ENCODE results near the gene COBL.

Gene COBL

DNA sequence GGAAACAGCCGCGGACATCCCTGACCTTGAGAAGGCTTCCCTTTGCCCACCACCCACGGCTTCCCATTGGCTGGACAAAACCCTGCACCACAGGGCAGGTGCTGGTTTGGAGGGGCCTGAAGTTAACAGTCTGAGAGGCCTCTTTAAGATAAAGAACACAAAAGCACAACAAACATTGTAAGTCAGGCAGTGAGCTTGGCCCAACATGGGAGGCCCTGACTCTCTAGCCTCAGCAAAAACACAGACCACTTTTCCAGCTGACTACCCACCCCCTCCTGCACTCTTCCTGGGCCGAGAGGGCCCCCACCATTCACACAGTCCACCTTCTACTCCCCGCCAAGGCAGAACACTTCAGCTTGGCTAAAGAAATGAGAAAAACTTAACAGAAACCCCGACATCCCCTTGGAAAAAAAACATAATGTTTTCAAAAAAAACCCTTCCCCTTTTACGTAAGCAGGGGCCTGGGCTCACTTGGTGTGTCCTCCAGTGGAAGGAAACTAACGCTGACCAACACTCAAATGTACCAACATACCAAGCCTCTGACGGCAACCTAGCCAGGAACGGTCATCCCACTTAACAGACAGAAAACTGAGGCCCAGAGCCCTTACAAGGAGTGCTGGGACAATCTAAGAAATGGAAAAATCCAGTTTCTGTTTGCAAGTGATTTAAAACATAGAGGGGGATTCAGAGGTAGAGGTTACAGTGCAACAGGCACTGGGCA, 80.9 kb downstream of the COBL start:
- Histone ChIP-seq H3K4me1 (ENCODE audit: control insufficient read depth, insufficient read depth, low read length) (peaks cover 15% of the 10 kb centered on the region), H3K27me3 (ENCODE audit: control insufficient read depth, insufficient read depth, low read length, poor library complexity, severe bottlenecking) (no peaks in the 10 kb centered on the region), H3K36me3 (ENCODE audit: control insufficient read depth, insufficient read depth, low read length) (no peaks in the 10 kb centered on the region), H3K9me3 (ENCODE audit: control insufficient read depth, low read length) (no peaks in the 10 kb centered on the region), H3K4me3 (ENCODE audit: insufficient read depth, low read depth, low read length) (no peak overlapping the region), H3K27ac (ENCODE audit: insufficient read depth, low read depth, low read length, poor library complexity, severe bottlenecking) (no peak overlapping the region)
- 90 to 92% methylated on average over 10 of the region's 10 CpGs for WGBS, 2 experiments

DNA sequence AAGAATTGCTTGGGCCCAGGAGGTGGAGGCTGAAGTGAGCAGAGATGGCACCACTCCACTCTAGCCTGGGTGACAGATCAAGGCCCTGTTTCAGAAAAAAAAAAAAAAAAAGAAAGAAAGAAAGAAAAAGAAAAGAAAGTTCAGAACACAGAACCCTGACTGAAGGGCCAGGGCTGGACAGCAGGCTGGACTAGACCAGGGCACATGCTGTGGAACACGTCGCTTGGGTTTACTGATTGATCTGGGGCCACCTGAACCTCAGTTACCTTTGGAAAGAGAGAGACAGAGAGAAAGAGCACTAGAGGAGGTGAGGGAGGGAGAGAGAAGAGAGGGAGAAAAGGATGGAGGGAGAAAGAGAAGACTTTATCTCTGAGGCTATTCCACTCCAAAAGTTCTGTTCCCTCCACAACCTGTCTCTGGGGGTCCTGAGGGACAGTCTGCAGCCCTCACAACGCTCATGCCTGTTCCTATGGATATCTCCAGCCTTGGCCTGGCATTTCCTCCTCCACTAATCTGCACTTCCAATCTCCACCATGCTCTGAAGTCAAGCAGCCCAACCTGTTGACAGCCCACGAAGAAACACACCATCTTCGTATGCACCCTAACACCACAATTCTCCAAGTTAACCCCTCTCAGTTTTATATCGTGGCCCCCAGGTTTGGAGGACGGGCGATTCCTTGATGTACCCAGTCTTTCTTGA, 81.8 kb downstream of the COBL start:
- Histone ChIP-seq H3K36me3 (ENCODE audit: control insufficient read depth, insufficient read depth, low read length) (no peaks in the 10 kb centered on the region), H3K27ac (ENCODE audit: insufficient read depth, low read depth, low read length, poor library complexity, severe bottlenecking) (no peak overlapping the region), H3K27me3 (ENCODE audit: control insufficient read depth, insufficient read depth, low read length, poor library complexity, severe bottlenecking) (no peaks in the 10 kb centered on the region), H3K4me1 (ENCODE audit: control insufficient read depth, insufficient read depth, low read length) (peaks cover 15% of the 10 kb centered on the region), H3K9me3 (ENCODE audit: control insufficient read depth, low read length) (no peaks in the 10 kb centered on the region), H3K4me3 (ENCODE audit: insufficient read depth, low read depth, low read length) (no peak overlapping the region)
- WGBS, 2 experiments = 95 to 96% methylated on average over 8 of the region's 8 CpGs

DNA sequence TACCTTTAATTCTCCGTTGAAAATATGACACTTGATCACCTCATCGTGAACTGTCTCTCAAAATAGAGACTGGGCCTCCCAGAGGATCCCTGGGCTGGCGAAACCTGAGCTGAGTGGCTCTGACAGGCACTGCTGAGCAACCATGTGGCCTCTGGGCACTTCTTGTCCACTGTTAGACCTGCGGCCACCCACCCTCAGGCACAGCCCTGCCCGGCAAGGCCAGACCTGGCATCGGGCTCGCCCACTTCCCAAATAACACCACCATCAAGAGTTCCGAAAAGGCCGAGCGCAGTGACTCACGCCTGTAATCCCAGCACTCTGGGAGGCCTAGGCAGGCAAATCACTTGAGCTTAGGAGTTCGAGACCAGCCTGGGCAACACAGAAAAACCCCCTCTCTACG, 82.5 kb downstream of the COBL start:
- WGBS, 2 experiments = 90 to 91% methylated on average over 13 of the region's 13 CpGs
- H3K4me1 ChIP-seq (ENCODE audit: control insufficient read depth, insufficient read depth, low read length) = peaks cover 17% of the 10 kb centered on the region
- H3K27me3 ChIP-seq (ENCODE audit: control insufficient read depth, insufficient read depth, low read length, poor library complexity, severe bottlenecking) = no peaks in the 10 kb centered on the region
- H3K4me3 ChIP-seq (ENCODE audit: insufficient read depth, low read depth, low read length) = no peak overlapping the region
- no peak overlapping the region for H3K27ac ChIP-seq (ENCODE audit: insufficient read depth, low read depth, low read length, poor library complexity, severe bottlenecking)
- H3K9me3 ChIP-seq (ENCODE audit: control insufficient read depth, low read length) = no peaks in the 10 kb centered on the region
- H3K36me3 ChIP-seq (ENCODE audit: control insufficient read depth, insufficient read depth, low read length) = no peaks in the 10 kb centered on the region

DNA sequence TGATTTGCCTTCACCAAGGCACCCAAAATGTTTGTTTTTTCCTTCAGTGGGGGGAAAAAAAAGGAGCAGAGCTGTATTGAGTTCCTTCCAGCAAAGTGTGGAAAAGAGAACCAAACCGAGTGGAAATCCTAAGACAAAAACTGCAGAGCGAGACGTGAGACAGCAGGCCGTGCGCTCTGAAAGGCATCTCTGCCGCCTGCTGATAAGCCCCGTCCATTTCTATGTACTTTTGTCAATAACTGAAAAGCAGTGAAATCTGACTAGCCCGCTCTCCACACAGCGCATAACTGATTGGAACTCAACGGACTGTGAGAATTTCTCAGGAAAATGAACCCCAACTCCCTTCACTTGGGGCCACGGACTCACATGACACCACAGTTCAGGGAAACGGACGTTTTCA, 83.2 kb downstream of the COBL start:
- no peaks in the 10 kb centered on the region for H3K36me3 ChIP-seq (ENCODE audit: control insufficient read depth, insufficient read depth, low read length)
- H3K27me3 ChIP-seq (ENCODE audit: control insufficient read depth, insufficient read depth, low read length, poor library complexity, severe bottlenecking) = no peaks in the 10 kb centered on the region
- WGBS, 2 experiments = 83 to 88% methylated on average over 13 of the region's 13 CpGs
- H3K9me3 ChIP-seq (ENCODE audit: control insufficient read depth, low read length) = no peaks in the 10 kb centered on the region
- no peak overlapping the region for H3K27ac ChIP-seq (ENCODE audit: insufficient read depth, low read depth, low read length, poor library complexity, severe bottlenecking)
- H3K4me1 ChIP-seq (ENCODE audit: control insufficient read depth, insufficient read depth, low read length) = peaks cover 19% of the 10 kb centered on the region
- H3K4me3 ChIP-seq (ENCODE audit: insufficient read depth, low read depth, low read length) = no peak overlapping the region

DNA sequence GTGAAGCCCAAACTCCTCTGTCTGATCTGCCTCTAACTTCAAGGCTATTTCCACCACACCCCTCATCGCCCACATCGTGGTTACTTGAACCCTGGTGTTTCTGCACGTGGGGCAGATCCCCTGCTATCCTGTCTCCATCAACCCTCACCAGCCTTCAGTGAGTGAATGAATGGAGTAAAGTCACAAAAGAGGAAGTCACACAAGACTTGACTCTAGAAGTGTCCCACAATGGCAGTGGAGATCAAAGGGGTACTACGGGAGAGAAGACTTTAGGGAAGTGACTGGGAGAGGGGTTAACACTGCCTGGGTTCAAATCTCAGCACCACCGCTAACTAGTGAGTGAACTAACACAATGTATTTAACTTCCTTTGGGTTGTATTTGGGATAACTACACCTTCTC, 85.9 kb downstream of the COBL start:
- no peak overlapping the region for H3K4me3 ChIP-seq (ENCODE audit: insufficient read depth, low read depth, low read length)
- H3K36me3 ChIP-seq (ENCODE audit: control insufficient read depth, insufficient read depth, low read length) = no peaks in the 10 kb centered on the region
- no peaks in the 10 kb centered on the region for H3K27me3 ChIP-seq (ENCODE audit: control insufficient read depth, insufficient read depth, low read length, poor library complexity, severe bottlenecking)
- 83 to 96% methylated on average over 5 of the region's 5 CpGs for WGBS, 2 experiments
- no peaks in the 10 kb centered on the region for H3K9me3 ChIP-seq (ENCODE audit: control insufficient read depth, low read length)
- peaks cover 14% of the 10 kb centered on the region for H3K4me1 ChIP-seq (ENCODE audit: control insufficient read depth, insufficient read depth, low read length)
- H3K27ac ChIP-seq (ENCODE audit: insufficient read depth, low read depth, low read length, poor library complexity, severe bottlenecking) = no peak overlapping the region

DNA sequence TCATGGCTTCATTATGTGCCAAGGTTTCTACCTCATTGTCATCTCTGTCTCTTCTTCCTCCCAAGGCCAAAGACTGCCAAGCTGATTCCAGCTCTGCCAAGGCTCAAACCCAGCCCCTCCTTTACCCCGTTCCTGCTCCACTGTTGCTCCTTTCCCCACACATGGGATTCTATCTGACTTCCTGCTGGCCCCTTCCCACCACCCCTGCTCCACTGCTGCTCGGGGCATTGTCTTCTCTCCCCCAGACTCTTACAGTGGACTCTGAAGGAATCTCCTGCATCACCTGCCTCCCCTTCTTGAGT, 86.3 kb downstream of the COBL start:
- peaks cover 14% of the 10 kb centered on the region for H3K4me1 ChIP-seq (ENCODE audit: control insufficient read depth, insufficient read depth, low read length)
- no peak overlapping the region for H3K4me3 ChIP-seq (ENCODE audit: insufficient read depth, low read depth, low read length)
- H3K36me3 ChIP-seq (ENCODE audit: control insufficient read depth, insufficient read depth, low read length) = no peaks in the 10 kb centered on the region
- no peaks in the 10 kb centered on the region for H3K9me3 ChIP-seq (ENCODE audit: control insufficient read depth, low read length)
- WGBS, 2 experiments = 85 to 90% methylated on average over 2 of the region's 2 CpGs
- no peaks in the 10 kb centered on the region for H3K27me3 ChIP-seq (ENCODE audit: control insufficient read depth, insufficient read depth, low read length, poor library complexity, severe bottlenecking)
- H3K27ac ChIP-seq (ENCODE audit: insufficient read depth, low read depth, low read length, poor library complexity, severe bottlenecking) = no peak overlapping the region

DNA sequence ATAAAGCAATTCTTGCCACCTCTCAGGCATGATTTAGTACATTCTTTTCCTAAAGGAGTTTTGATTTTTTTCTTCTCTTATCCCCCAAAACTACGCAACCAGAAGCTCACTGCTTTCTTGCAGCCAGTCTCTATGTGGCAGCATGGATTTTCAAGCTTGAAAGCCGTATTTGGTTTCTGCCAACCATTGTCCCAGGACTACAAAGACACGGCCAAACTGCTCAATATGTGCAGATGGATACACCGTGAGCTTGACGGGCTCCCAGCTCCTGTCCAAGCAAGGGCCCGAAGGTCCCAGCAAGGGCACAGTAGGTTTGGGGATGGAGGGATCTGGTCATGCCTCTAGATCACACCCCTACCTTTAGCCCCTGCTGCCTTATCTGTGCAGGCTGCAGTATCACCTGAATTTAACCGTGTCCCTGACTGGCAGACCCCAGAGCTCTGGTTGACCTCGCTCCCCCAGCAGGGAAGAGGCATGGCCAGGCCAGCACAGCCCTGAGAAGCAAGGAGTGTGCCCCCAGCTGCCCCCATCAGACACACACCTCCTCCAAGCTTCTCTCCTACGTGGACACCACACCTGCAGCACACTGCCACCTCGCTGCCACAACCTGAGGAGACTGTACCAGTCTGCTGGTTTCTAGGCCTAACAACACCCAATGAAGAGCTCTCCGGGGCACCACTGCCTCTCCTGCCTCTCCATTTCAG, 86.8 kb downstream of the COBL start:
- H3K27ac ChIP-seq (ENCODE audit: insufficient read depth, low read depth, low read length, poor library complexity, severe bottlenecking) = no peak overlapping the region
- H3K4me3 ChIP-seq (ENCODE audit: insufficient read depth, low read depth, low read length) = no peak overlapping the region
- no peaks in the 10 kb centered on the region for H3K36me3 ChIP-seq (ENCODE audit: control insufficient read depth, insufficient read depth, low read length)
- no peaks in the 10 kb centered on the region for H3K9me3 ChIP-seq (ENCODE audit: control insufficient read depth, low read length)
- peaks cover 18% of the 10 kb centered on the region for H3K4me1 ChIP-seq (ENCODE audit: control insufficient read depth, insufficient read depth, low read length)
- 94 to 95% methylated on average over 11 of the region's 11 CpGs for whole genome bisulfite sequencing, 2 experiments
- no peaks in the 10 kb centered on the region for H3K27me3 ChIP-seq (ENCODE audit: control insufficient read depth, insufficient read depth, low read length, poor library complexity, severe bottlenecking)

DNA sequence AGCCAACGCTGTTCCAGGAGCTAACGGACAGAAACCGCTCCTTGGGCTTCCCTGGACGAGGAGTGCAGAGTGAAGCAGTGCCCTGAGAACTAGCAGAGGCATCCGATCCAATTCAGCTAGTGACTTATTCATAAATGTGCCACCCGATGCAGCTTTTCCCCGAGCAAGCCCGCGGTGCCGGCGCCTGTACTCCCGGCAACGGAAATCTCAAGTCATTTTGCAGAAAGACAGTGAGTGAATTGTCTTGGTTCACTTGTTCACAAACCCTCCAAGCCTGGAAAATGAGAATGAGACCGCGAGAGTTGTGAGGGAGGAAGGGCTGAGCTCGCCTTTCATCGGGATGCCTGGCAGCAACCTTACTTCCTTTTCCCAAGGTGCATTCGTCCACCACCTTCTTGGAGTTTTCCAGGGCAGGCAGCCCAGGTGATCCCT, 87.5 kb downstream of the COBL start:
- WGBS, 2 experiments = 87 to 88% methylated on average over 18 of the region's 18 CpGs
- H3K4me1 ChIP-seq (ENCODE audit: control insufficient read depth, insufficient read depth, low read length) = peaks cover 18% of the 10 kb centered on the region

DNA sequence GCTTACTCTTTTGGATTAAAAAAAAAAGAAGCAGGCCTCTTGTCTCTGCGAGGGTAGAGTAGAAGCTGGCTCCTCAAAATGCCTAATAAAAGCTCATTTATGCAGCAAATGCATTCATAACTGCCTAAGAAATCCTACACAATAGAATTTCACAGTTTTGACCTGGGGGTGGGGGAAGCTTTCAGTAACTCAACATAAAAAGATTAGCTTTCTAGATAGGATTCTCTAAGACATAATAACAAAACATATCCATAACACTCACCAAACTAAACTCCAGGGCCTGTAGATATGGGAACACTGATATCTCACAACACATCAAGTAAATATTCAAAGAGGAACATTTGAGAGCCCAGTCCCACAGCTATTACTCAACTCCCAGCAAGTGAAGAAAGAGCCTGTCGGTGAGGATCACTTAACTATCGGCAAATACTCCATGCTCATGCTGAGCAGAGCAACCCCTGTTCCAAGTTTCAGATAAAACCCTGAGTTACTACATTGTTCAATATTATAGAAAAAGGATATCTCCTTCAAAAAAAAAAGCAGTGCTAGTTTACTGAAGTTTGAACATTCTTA, 88.1 kb downstream of the COBL start:
- 80 to 88% methylated on average over 2 to 3 of the region's 3 CpGs for WGBS, 2 experiments
- H3K9me3 ChIP-seq (ENCODE audit: control insufficient read depth, low read length) = no peaks in the 10 kb centered on the region

More for the DNA sequence above, 87.5 kb downstream of the COBL start:
- Histone ChIP-seq H3K4me3 (ENCODE audit: insufficient read depth, low read depth, low read length) (no peak overlapping the region), H3K27me3 (ENCODE audit: control insufficient read depth, insufficient read depth, low read length, poor library complexity, severe bottlenecking) (no peaks in the 10 kb centered on the region), H3K27ac (ENCODE audit: insufficient read depth, low read depth, low read length, poor library complexity, severe bottlenecking) (no peak overlapping the region), H3K9me3 (ENCODE audit: control insufficient read depth, low read length) (no peaks in the 10 kb centered on the region), H3K36me3 (ENCODE audit: control insufficient read depth, insufficient read depth, low read length) (no peaks in the 10 kb centered on the region)

DNA sequence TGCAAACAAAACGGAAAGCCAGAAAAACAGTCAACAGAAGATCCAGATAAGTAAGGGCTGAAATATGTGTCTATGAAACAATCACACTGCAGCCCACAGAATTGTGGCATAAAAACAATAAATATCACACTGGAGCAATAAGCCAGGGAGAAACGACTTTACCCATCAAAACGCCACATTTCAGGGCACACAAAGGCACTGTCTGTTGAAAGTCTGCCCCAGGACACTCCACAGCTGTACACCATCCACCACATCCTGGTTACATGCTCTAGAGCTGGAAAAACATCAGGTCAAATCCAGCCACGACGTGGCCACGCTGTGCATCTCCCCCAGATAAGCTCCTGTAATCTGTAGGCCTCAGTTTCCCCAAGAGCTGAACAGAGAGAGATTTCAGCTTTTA, 88.7 kb downstream of the COBL start:
- Histone ChIP-seq H3K9me3 (ENCODE audit: control insufficient read depth, low read length) (no peaks in the 10 kb centered on the region), H3K27me3 (ENCODE audit: control insufficient read depth, insufficient read depth, low read length, poor library complexity, severe bottlenecking) (no peaks in the 10 kb centered on the region), H3K4me3 (ENCODE audit: insufficient read depth, low read depth, low read length) (no peak overlapping the region), H3K4me1 (ENCODE audit: control insufficient read depth, insufficient read depth, low read length) (peaks cover 13% of the 10 kb centered on the region), H3K36me3 (ENCODE audit: control insufficient read depth, insufficient read depth, low read length) (no peaks in the 10 kb centered on the region), H3K27ac (ENCODE audit: insufficient read depth, low read depth, low read length, poor library complexity, severe bottlenecking) (no peak overlapping the region)
- 90 to 98% methylated on average over 5 to 6 of the region's 6 CpGs for WGBS, 2 experiments

More for the DNA sequence above, 88.1 kb downstream of the COBL start:
- Histone ChIP-seq H3K4me1 (ENCODE audit: control insufficient read depth, insufficient read depth, low read length) (peaks cover 16% of the 10 kb centered on the region), H3K27ac (ENCODE audit: insufficient read depth, low read depth, low read length, poor library complexity, severe bottlenecking) (no peak overlapping the region), H3K36me3 (ENCODE audit: control insufficient read depth, insufficient read depth, low read length) (no peaks in the 10 kb centered on the region), H3K4me3 (ENCODE audit: insufficient read depth, low read depth, low read length) (no peak overlapping the region), H3K27me3 (ENCODE audit: control insufficient read depth, insufficient read depth, low read length, poor library complexity, severe bottlenecking) (no peaks in the 10 kb centered on the region)
